Measurements from ENCODE around the gene ITGB2. TPM values are rescaled to one million over a fixed set of nuclear protein-coding genes. Genes with fewer than 3 reads are reported as not detected.

ITGB2 gene
- total RNA-seq, 6 donors from 2014 or later: 73.1 to 435 (median 149) TPM

DNA sequence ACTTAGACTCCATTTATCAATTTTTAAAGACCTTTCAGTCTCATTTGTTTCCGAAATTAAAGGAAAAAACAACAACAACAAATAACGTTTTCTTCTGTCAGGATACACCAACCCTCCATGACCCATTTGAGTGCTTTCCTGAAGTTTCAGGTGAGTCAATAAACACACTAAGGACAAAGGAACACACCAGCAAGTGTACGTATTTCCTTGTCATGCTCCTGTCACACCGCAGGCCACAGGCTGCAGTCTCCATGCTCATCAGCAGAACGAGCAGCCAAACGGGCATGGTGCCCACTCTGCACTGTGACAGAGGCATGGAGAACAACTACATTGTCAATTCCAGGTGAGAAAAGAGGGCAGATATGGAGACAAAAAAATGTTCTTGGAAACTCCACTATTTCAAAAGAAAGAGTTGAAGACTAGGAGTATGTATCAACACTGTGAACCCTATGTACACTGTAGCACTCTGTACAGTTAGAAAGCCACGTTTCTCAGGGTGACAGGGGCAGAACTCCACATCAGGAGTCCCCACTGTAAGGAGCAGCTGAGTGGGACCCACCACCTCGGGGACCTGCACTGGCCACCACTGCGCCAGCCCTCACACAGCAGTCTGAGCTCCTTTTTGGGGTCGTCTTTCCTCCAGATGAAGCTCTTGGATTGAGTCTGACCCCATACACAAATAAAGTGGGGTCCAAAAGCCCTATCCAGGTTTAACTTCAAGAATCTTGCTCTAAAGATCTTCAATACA is 49.8 kb downstream of the ITGB2 start:
- peaks cover 63 to 84% (median 70%) of the 10 kb centered on the region in 4 donors for H3K4me1 ChIP-seq
- peak overlapping the region; percentile 93 to 98 (median 98) for H3K27ac ChIP-seq
- no peaks in the 10 kb centered on the region for H3K9me3 ChIP-seq
- WGBS, 2 donors: 40 to 44% methylated on average over 10 of the region's 10 CpGs
- H3K36me3 ChIP-seq: peaks cover 0 to 11% (median 2%) of the 10 kb centered on the region in 4 donors
- TF ChIP-seq EP300 (IDR thresholded peaks at IDR 0.05): peak in 1 of 4 donors; percentile 0
- TF ChIP-seq POLR2A (IDR thresholded peaks at IDR 0.05): no peak
- peak in 1 of 2 donors; percentile 38 for TF ChIP-seq POLR2AphosphoS5 (IDR thresholded peaks at IDR 0.05)
- TF ChIP-seq, protein P1, sequence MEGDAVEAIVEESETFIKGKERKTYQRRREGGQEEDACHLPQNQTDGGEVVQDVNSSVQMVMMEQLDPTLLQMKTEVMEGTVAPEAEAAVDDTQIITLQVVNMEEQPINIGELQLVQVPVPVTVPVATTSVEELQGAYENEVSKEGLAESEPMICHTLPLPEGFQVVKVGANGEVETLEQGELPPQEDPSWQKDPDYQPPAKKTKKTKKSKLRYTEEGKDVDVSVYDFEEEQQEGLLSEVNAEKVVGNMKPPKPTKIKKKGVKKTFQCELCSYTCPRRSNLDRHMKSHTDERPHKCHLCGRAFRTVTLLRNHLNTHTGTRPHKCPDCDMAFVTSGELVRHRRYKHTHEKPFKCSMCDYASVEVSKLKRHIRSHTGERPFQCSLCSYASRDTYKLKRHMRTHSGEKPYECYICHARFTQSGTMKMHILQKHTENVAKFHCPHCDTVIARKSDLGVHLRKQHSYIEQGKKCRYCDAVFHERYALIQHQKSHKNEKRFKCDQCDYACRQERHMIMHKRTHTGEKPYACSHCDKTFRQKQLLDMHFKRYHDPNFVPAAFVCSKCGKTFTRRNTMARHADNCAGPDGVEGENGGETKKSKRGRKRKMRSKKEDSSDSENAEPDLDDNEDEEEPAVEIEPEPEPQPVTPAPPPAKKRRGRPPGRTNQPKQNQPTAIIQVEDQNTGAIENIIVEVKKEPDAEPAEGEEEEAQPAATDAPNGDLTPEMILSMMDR (IDR thresholded peaks at IDR 0.05): no peak
- peak in 1 of 2 donors; percentile 67 for DNase-seq
- H3K27me3 ChIP-seq: no peaks in the 10 kb centered on the region
- no peak for ATAC-seq (ENCODE audit: low FRiP score in 2 of 2)
- peak overlapping the region in 3 of 4 donors; percentile 86 to 97 (median 93) for H3K4me3 ChIP-seq

- peaks cover 1 to 15% (median 3%) of the 10 kb centered on the region in 4 donors for H3K36me3 ChIP-seq
- 47 to 54% methylated on average over 19 of the region's 19 CpGs for WGBS, 2 donors
- peaks cover 64 to 84% (median 71%) of the 10 kb centered on the region in 4 donors for H3K4me1 ChIP-seq
- no peaks in the 10 kb centered on the region for H3K9me3 ChIP-seq
- H3K4me3 ChIP-seq: peak overlapping the region in 1 of 4 donors; percentile 86
- peak overlapping the region; percentile 57 to 98 (median 96) for H3K27ac ChIP-seq
- ATAC-seq (ENCODE audit: low FRiP score in 2 of 2) (peak in 1 of 2 donors; percentile 51), DNase-seq (peak in 1 of 2 donors; percentile 83)
- peak in 2 of 4 donors; percentile 58 to 84 for TF ChIP-seq EP300 (IDR thresholded peaks at IDR 0.05)
- no peak for TF ChIP-seq POLR2A (IDR thresholded peaks at IDR 0.05)
- TF ChIP-seq POLR2AphosphoS5 (IDR thresholded peaks at IDR 0.05): peak; percentile 60 to 73
- TF ChIP-seq, protein P1 (IDR thresholded peaks at IDR 0.05): no peak
- H3K27me3 ChIP-seq: no peaks in the 10 kb centered on the region
Measured at GRCh38 chr21:44869781-44870747, 50.6 kb downstream of the ITGB2 start.

DNA sequence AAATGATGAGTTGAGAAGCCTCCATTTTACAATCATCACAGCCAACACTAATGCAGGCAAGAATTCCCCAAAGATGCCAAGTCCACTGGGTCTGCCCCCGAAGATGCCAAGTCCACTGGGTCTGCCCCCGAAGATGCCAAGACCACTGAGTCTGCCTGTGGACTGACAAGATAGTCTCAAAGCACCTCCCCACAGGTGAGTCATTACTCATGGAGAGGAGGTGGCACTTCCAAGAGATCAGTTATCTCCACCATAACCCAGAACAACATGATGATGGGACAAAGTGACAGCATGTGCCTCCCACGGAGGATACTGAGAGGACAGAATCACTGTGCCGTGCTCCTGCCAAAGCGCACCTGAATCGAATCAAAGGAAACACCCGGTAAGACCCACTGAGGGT is 52.0 kb downstream of the ITGB2 start:
- Histone ChIP-seq H3K27me3 (no peaks in the 10 kb centered on the region), H3K4me1 (peaks cover 68 to 88% (median 77%) of the 10 kb centered on the region in 4 donors), H3K36me3 (peaks cover 11 to 28% (median 15%) of the 10 kb centered on the region in 4 donors), H3K4me3 (no peak overlapping the region), H3K27ac (peak overlapping the region; percentile 57 to 98 (median 96)), H3K9me3 (no peaks in the 10 kb centered on the region)
- no peak for ATAC-seq (ENCODE audit: low FRiP score in 2 of 2)
- DNase-seq: no peak
- no peak for TF ChIP-seq EP300 (IDR thresholded peaks at IDR 0.05)
- TF ChIP-seq, protein P1 (IDR thresholded peaks at IDR 0.05): no peak
- TF ChIP-seq POLR2A (IDR thresholded peaks at IDR 0.05): no peak
- no peak for TF ChIP-seq POLR2AphosphoS5 (IDR thresholded peaks at IDR 0.05)
- WGBS, 2 donors: 83 to 86% methylated on average over 7 of the region's 7 CpGs

GRCh38 chr21:44867999-44868700 is 52.5 kb downstream of the ITGB2 start:
- DNase-seq (peak in 1 of 2 donors; percentile 36), ATAC-seq (ENCODE audit: low FRiP score in 2 of 2) (no peak)
- H3K9me3 ChIP-seq: no peaks in the 10 kb centered on the region
- peaks cover 68 to 88% (median 77%) of the 10 kb centered on the region in 4 donors for H3K4me1 ChIP-seq
- H3K36me3 ChIP-seq: peaks cover 11 to 34% (median 18%) of the 10 kb centered on the region in 4 donors
- H3K27ac ChIP-seq: peak overlapping the region; percentile 16 to 98 (median 96)
- WGBS, 2 donors: 54 to 61% methylated on average over 12 of the region's 12 CpGs
- H3K27me3 ChIP-seq: no peaks in the 10 kb centered on the region
- H3K4me3 ChIP-seq: no peak overlapping the region
- TF ChIP-seq EP300 (IDR thresholded peaks at IDR 0.05) (no peak), POLR2AphosphoS5 (IDR thresholded peaks at IDR 0.05) (no peak), POLR2A (IDR thresholded peaks at IDR 0.05) (no peak)
- TF ChIP-seq, protein P1 (IDR thresholded peaks at IDR 0.05): no peak
